Endodermal cell (in vitro differentiated cells): ENCODE measurements around the gene GDI2. TPM values are rescaled to one million over a fixed set of nuclear protein-coding genes. Genes with fewer than 3 reads are reported as not detected.
A peak's percentile ranks its signal among the peaks of the same experiment; 100 is the strongest.

Experiments
- DNase-seq: peaks from one replicate; pipeline ENCODE4 v3.0.0-alpha.2; 2017
- H3K27ac ChIP-seq: 2 replicates; pipeline ENCODE4 v1.5.1; 2013; ENCODE audit warnings: mild to moderate bottlenecking, low read depth, low read length, moderate library complexity
- H3K27me3 ChIP-seq: 2 replicates; pipeline ENCODE4 v1.6.1; 2013; ENCODE audit warnings: mild to moderate bottlenecking, low read length, moderate library complexity; ENCODE audit not compliant: insufficient read depth, control insufficient read depth, poor library complexity, severe bottlenecking
- H3K36me3 ChIP-seq: 2 replicates; pipeline ENCODE4 v1.7.0; 2013; ENCODE audit warnings: mild to moderate bottlenecking, low read length, moderate library complexity; ENCODE audit not compliant: control insufficient read depth, insufficient read depth
- H3K4me1 ChIP-seq: one replicate; pipeline ENCODE4 v1.7.0; 2013; ENCODE audit warnings: low read length; ENCODE audit not compliant: control insufficient read depth, insufficient read depth
- H3K4me3 ChIP-seq: 2 replicates; pipeline ENCODE4 v1.5.1; 2013; ENCODE audit warnings: mild to moderate bottlenecking, low read length, moderate library complexity
- H3K9ac ChIP-seq: 2 replicates; pipeline ENCODE4 v1.6.1; 2013; ENCODE audit warnings: mild to moderate bottlenecking, low read length, moderate library complexity; ENCODE audit not compliant: poor library complexity, severe bottlenecking; ENCODE audit errors: extremely low read depth
- H3K9me3 ChIP-seq: 2 replicates; pipeline ENCODE4 v1.6.1; 2013; ENCODE audit warnings: mild to moderate bottlenecking, low read length, moderate library complexity; ENCODE audit not compliant: control insufficient read depth
- H3K27ac Mint-ChIP-seq: 2 replicates; pipeline ENCODE4 v1.8.0; 2020; ENCODE audit warnings: mixed read lengths
- H3K27me3 Mint-ChIP-seq: 2 replicates; pipeline ENCODE4 v1.8.0; 2021; ENCODE audit warnings: mild to moderate bottlenecking, mixed read lengths; ENCODE audit not compliant: insufficient read depth
- H3K36me3 Mint-ChIP-seq: 2 replicates; pipeline ENCODE4 v1.8.0; 2020; ENCODE audit warnings: low read depth, mixed read lengths
- H3K4me1 Mint-ChIP-seq: 2 replicates; pipeline ENCODE4 v1.8.0; 2020; ENCODE audit warnings: mixed read lengths
- H3K4me3 Mint-ChIP-seq: 2 replicates; pipeline ENCODE4 v1.8.0; 2020; ENCODE audit warnings: mild to moderate bottlenecking, moderate library complexity, mixed read lengths
- H3K9me3 Mint-ChIP-seq: 2 replicates; pipeline ENCODE4 v1.8.0; 2020; ENCODE audit warnings: mild to moderate bottlenecking, mixed read lengths
- CTCF ChIP-seq: fragments of 200-600 bp; sonication (generic); conservative IDR thresholded peaks from 2 replicates; pipeline ENCODE4 v1.5.0; 2021; ENCODE audit warnings: antibody characterized with exemption, mild to moderate bottlenecking
- WGBS, 2 experiments: methylation state at CpG; one replicate each; pipeline versions ENCODE4 v1.1.5 to v1.1.7; 2013; ENCODE audit warnings: missing lambda C conversion rate in 2 of 2, mixed read lengths in 1 of 2; ENCODE audit not compliant: insufficient coverage in 1 of 2, insufficient read length in 1 of 2; 5-methylcytosine and 5-hydroxymethylcytosine counted together
- total RNA-seq, 2 donors: library from RNA; stranded (reverse); fragmentation: NEBNext Ultra II Directional in 1 of 2; extraction: Animal tissue kit (Norgen Biotek cat#: 25700) in 1 of 2; gene quantifications; 2 replicates in 1 of 2; 3 replicates in 1 of 2; pipeline ENCODE4 v1.2.1, GENCODE V29; 2021

The GDI2 gene
- total RNA-seq, 2 donors from 2014 or later = 299 to 337 TPM

GRCh38 chr10:5758927-5759326 is 54.3 kb downstream of the GDI2 start:
- Histone ChIP-seq H3K27me3 (no peaks in the 10 kb centered on the region), H3K4me1 (no peaks in the 10 kb centered on the region), H3K36me3 (peaks cover 71% of the 10 kb centered on the region), H3K4me3 (no peak overlapping the region), H3K9me3 (no peaks in the 10 kb centered on the region), H3K9ac (no peak overlapping the region), H3K27ac (no peak overlapping the region)
- Mint-ChIP-seq H3K9me3 (no peaks in the 10 kb centered on the region), H3K27ac (no peak overlapping the region), H3K4me1 (no peaks in the 10 kb centered on the region), H3K27me3 (no peaks in the 10 kb centered on the region), H3K4me3 (no peak overlapping the region), H3K36me3 (peaks cover 55% of the 10 kb centered on the region)
- 95 to 98% methylated on average over 2 of the region's 2 CpGs for WGBS, 2 experiments
- no peak for TF ChIP-seq CTCF
- DNase-seq = no peak

- Histone ChIP-seq H3K27ac (no peak overlapping the region), H3K27me3 (no peaks in the 10 kb centered on the region), H3K9ac (no peak overlapping the region), H3K9me3 (no peaks in the 10 kb centered on the region), H3K4me1 (no peaks in the 10 kb centered on the region), H3K4me3 (no peak overlapping the region), H3K36me3 (peaks cover 61% of the 10 kb centered on the region)
- TF ChIP-seq CTCF = no peak
- no peak for DNase-seq
- Mint-ChIP-seq H3K9me3 (no peaks in the 10 kb centered on the region), H3K27me3 (no peaks in the 10 kb centered on the region), H3K36me3 (peaks cover 56% of the 10 kb centered on the region), H3K4me3 (no peak overlapping the region), H3K4me1 (peaks cover 8% of the 10 kb centered on the region), H3K27ac (no peak overlapping the region)
- 91% methylated on average over 3 of the region's 3 CpGs for WGBS, 2 experiments
These were observed 55.3 kb downstream of the GDI2 start for GRCh38 chr10:5757766-5758517.

GRCh38 chr10:5752301-5752871 is 60.8 kb downstream of the GDI2 start:
- H3K27ac Mint-ChIP-seq = peak overlapping the region; percentile 86
- H3K36me3 Mint-ChIP-seq = peaks cover 47% of the 10 kb centered on the region
- H3K4me1 ChIP-seq = peaks cover 14% of the 10 kb centered on the region
- peaks cover 42% of the 10 kb centered on the region for H3K36me3 ChIP-seq
- H3K4me1 Mint-ChIP-seq = peaks cover 41% of the 10 kb centered on the region
- 86 to 89% methylated on average over 16 to 17 of the region's 17 CpGs for WGBS, 2 experiments
- H3K4me3 Mint-ChIP-seq = peak overlapping the region; percentile 48
- no peaks in the 10 kb centered on the region for H3K27me3 ChIP-seq
- H3K27me3 Mint-ChIP-seq = no peaks in the 10 kb centered on the region
- H3K4me3 ChIP-seq = no peak overlapping the region
- no peaks in the 10 kb centered on the region for H3K9me3 Mint-ChIP-seq
- no peaks in the 10 kb centered on the region for H3K9me3 ChIP-seq
- TF ChIP-seq CTCF = no peak
- H3K9ac ChIP-seq = no peak overlapping the region
- H3K27ac ChIP-seq = no peak overlapping the region
- DNase-seq = no peak
